Esophagus squamous epithelium (tissue), 5 donors: Measurements from ENCODE around the gene ENOX1. TPM values are rescaled to one million over a fixed set of nuclear protein-coding genes. Genes with fewer than 3 reads are reported as not detected.

Source experiments
- DNase-seq: peaks from one replicate; lab custom pipeline; 2025; lab: John Stamatoyannopoulos, UW
- H3K27ac ChIP-seq, 4 donors: fragments of 200-600 bp; sonication (generic); one replicate each; pipeline ENCODE4 v1.5.1; 2016 to 2019; ENCODE audit warnings: mild to moderate bottlenecking in 1 of 4
- H3K27me3 ChIP-seq, 4 donors: fragments of 200-600 bp; sonication (generic); 1 replicate in 3 of 4; 2 replicates in 1 of 4; pipeline versions ENCODE4 v1.5.1 to v1.6.0; 2017 to 2021; ENCODE audit warnings: antibody characterized with exemption in 1 of 4
- H3K36me3 ChIP-seq, 3 donors: fragments of 200-600 bp; sonication (generic); one replicate each; pipeline ENCODE4 v1.5.1; 2016 to 2019
- H3K4me1 ChIP-seq, 3 donors: fragments of 200-600 bp; sonication (generic); one replicate each; pipeline ENCODE4 v1.5.1; 2017 to 2019
- H3K4me3 ChIP-seq, 4 donors: fragments of 200-600 bp; sonication (generic); 1 replicate in 3 of 4; 2 replicates in 1 of 4; pipeline ENCODE4 v1.5.1; 2016 to 2019; ENCODE audit warnings: mild to moderate bottlenecking in 2 of 4, moderate library complexity in 1 of 4
- H3K9me3 ChIP-seq, 3 donors: fragments of 200-600 bp; sonication (generic); one replicate each; pipeline ENCODE4 v1.5.1; 2016 to 2019
- POLR2A ChIP-seq, 4 donors: fragments of 450-650 bp; IDR thresholded peaks; one replicate each; pipeline ENCODE4 v1.6.1; 2017; ENCODE audit warnings: antibody characterized with exemption in 4 of 4, mild to moderate bottlenecking in 4 of 4, moderate library complexity in 3 of 4
- WGBS, 2 donors: methylation state at CpG; one replicate each; pipeline ENCODE4 v1.1.5; 2018; 5-methylcytosine and 5-hydroxymethylcytosine counted together
- intact Hi-C: fragments of 100-400 bp; cut with DNase I; formaldehyde crosslinking; loops from one replicate; pipeline ENCODE4 v1.15.0; 2022
- total RNA-seq, 4 donors: library from RNA; depleted of rRNA; stranded (reverse); fragments of >200 nt; gene quantifications; one replicate each; pipeline ENCODE4 v1.1.0, GENCODE V29; 2016
- TF ChIP-seq, protein P1 (sequence below), 6 experiments: fragments of 450-650 bp in 4 of 6; fragments of 200-600 bp in 2 of 6; sonication (generic) in 2 of 6; IDR thresholded peaks; one replicate each; pipeline ENCODE4 v1.5.1; 2016 to 2019; ENCODE audit warnings: antibody characterized with exemption in 6 of 6, mild to moderate bottlenecking in 4 of 6, moderate library complexity in 4 of 6
- donor health status: DM: yes; HTN: yes; CAD: no.

Gene ENOX1
- total RNA-seq, 4 donors from 2014 or later: 0.48 to 0.76 TPM; not detected in 2

DNA sequence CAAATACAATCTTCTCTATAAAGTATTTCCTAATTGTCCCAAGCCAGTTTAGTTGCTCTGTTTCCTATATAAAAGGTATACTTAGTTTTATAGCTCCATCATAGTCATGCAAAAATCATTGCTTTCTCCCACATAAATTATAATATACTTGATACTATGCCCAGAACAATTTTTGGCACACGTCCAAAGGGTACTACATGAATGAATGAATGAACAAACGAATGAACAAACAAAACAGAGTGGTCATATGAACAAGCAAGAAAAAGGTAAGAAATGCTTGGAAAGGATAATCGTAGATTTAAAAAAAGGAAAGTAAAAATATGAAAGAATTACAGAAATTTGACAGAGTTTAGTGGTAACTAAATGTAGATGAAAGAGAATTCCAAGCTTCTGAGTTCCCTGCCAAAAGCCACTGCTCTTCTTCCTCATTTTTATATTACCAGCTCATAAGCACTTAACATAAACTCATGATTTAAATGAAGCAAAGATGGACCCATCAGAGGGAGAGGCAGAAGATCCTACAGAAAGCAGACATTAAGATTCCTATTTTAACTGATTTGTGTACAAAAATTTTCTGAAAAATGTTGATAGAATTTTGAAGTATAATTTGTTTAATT, 123.2 kb downstream of the ENOX1 start:
- H3K4me1 ChIP-seq: peaks cover 0 to 10% (median 4%) of the 10 kb centered on the region in 3 donors
- WGBS, 2 donors: 49 to 52% methylated on average over 3 of the region's 3 CpGs
- H3K27ac ChIP-seq: no peak overlapping the region
- no peaks in the 10 kb centered on the region for H3K36me3 ChIP-seq
- intact Hi-C loops: no loop called here
- no peaks in the 10 kb centered on the region for H3K27me3 ChIP-seq
- DNase-seq: no peak
- H3K4me3 ChIP-seq: no peak overlapping the region
- TF ChIP-seq, protein P1, sequence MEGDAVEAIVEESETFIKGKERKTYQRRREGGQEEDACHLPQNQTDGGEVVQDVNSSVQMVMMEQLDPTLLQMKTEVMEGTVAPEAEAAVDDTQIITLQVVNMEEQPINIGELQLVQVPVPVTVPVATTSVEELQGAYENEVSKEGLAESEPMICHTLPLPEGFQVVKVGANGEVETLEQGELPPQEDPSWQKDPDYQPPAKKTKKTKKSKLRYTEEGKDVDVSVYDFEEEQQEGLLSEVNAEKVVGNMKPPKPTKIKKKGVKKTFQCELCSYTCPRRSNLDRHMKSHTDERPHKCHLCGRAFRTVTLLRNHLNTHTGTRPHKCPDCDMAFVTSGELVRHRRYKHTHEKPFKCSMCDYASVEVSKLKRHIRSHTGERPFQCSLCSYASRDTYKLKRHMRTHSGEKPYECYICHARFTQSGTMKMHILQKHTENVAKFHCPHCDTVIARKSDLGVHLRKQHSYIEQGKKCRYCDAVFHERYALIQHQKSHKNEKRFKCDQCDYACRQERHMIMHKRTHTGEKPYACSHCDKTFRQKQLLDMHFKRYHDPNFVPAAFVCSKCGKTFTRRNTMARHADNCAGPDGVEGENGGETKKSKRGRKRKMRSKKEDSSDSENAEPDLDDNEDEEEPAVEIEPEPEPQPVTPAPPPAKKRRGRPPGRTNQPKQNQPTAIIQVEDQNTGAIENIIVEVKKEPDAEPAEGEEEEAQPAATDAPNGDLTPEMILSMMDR (IDR thresholded peaks at IDR 0.05): no peak
- TF ChIP-seq POLR2A (IDR thresholded peaks at IDR 0.05): no peak
- no peaks in the 10 kb centered on the region for H3K9me3 ChIP-seq

DNA sequence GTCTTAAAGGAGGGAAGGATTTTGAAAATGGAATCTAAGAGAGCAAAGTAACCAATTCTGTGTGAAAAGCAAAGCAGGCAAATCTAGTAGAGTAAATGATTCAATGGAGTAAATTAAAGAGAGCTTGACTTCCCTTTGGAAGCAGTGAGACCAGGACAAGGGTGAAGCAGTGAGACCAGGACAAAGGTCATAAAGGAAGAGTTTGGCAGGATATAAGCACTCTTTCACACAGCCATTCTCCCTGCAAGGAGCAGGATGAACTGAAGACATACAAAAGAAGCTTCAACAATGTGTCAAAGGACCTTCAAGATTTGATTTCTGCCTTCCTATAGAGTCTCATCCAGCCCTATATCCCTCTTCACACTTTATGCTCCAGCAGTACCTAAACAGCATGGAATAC, 123.8 kb downstream of the ENOX1 start:
- peaks cover 0 to 10% (median 4%) of the 10 kb centered on the region in 3 donors for H3K4me1 ChIP-seq
- no peaks in the 10 kb centered on the region for H3K9me3 ChIP-seq
- intact Hi-C loops: no loop called here
- H3K4me3 ChIP-seq: no peak overlapping the region
- no peak for TF ChIP-seq POLR2A (IDR thresholded peaks at IDR 0.05)
- TF ChIP-seq, protein P1 (IDR thresholded peaks at IDR 0.05): no peak
- no peak for DNase-seq
- no peak overlapping the region for H3K27ac ChIP-seq
- no peaks in the 10 kb centered on the region for H3K36me3 ChIP-seq
- no peaks in the 10 kb centered on the region for H3K27me3 ChIP-seq

DNA sequence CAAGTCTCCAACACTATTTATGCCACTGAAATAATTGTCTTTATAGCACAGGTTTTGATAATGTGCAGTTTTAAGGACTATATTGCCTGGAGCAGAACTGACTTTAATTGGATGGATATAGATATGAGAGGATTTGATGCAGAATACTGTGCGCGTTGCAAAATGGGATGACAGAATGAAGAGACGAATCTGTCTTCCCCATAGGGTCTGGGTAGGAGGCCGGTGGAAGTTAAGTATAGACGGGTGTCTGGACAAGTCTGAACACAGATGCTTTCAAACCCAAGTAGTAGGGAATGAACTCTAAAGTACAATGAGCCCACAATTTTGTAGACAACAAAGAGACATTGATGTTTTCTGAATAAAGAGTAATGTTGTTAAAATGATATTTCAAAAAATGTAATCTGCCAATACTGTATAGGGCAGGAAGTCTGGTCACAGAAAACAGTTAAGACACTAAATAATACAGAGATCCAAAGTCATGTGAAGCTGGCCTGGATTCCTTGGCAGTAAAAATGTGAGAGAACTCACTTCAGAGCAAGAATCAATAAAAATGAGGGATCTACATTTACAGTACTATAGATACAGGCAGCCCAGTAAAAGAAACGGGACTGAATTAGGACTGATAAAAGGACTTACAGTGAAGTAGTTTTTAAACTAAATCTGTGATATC, 125.5 kb downstream of the ENOX1 start:
- intact Hi-C loops: no loop called here
- no peaks in the 10 kb centered on the region for H3K36me3 ChIP-seq
- no peaks in the 10 kb centered on the region for H3K27me3 ChIP-seq
- no peak overlapping the region for H3K27ac ChIP-seq
- DNase-seq: no peak
- peaks cover 0 to 10% (median 4%) of the 10 kb centered on the region in 3 donors for H3K4me1 ChIP-seq
- H3K4me3 ChIP-seq: no peak overlapping the region
- 65 to 69% methylated on average over 6 of the region's 6 CpGs for WGBS, 2 donors
- no peaks in the 10 kb centered on the region for H3K9me3 ChIP-seq
- TF ChIP-seq POLR2A (IDR thresholded peaks at IDR 0.05): no peak
- TF ChIP-seq, protein P1 (IDR thresholded peaks at IDR 0.05): no peak

DNA sequence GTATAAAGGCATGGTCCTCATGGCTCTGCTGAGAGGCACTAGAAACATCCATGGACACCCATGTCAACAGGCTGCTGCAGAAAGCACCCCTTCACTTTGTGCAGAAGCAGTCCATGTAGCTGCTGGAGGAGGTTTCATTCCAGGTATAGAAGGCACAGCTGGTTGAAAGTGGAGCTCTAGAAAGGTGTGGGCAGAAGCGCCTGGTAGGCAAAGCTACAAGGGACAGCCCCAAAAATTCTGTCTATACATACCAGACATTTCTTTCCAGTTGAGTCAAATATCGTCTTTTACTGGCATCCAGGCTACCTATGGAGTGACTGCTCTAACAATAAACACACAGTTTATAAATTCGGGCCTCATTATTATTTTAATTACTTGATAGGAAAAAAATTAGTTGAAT, 129.3 kb downstream of the ENOX1 start:
- no peak for DNase-seq
- WGBS, 2 donors: 74 to 86% methylated on average over 3 of the region's 3 CpGs
- Histone ChIP-seq H3K9me3 (no peaks in the 10 kb centered on the region), H3K27ac (no peak overlapping the region), H3K36me3 (no peaks in the 10 kb centered on the region), H3K27me3 (no peaks in the 10 kb centered on the region), H3K4me3 (no peak overlapping the region), H3K4me1 (no peaks in the 10 kb centered on the region)
- intact Hi-C loops: no loop called here
- TF ChIP-seq POLR2A (IDR thresholded peaks at IDR 0.05): no peak
- TF ChIP-seq, protein P1 (IDR thresholded peaks at IDR 0.05): no peak

DNA sequence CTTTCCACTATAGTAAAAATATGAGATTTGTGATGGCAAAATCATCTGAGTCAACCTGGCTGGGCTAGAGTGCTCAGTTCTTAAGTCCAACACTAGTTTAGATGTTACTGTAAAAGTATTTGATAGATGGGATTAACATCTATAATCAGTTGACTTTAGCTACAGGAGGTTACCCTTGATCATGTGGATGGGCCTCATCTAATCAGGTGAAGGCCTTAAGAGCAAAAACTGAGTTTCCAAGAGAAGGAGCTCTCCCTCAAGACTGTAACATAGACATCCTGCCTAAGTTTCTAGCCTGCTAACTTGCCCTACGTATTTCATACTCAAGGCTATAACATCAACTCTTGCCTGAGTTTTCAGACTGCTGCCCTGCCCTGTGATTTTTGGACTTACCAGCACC, 132.8 kb downstream of the ENOX1 start:
- H3K36me3 ChIP-seq: no peaks in the 10 kb centered on the region
- H3K4me3 ChIP-seq: no peak overlapping the region
- TF ChIP-seq, protein P1 (IDR thresholded peaks at IDR 0.05): no peak
- no peak for TF ChIP-seq POLR2A (IDR thresholded peaks at IDR 0.05)
- WGBS, 2 donors: 50 to 85% methylated on average over 1 of the region's 1 CpG
- no peak for DNase-seq
- no peak overlapping the region for H3K27ac ChIP-seq
- intact Hi-C loops: no loop called here
- H3K4me1 ChIP-seq: no peaks in the 10 kb centered on the region
- H3K9me3 ChIP-seq: no peaks in the 10 kb centered on the region
- no peaks in the 10 kb centered on the region for H3K27me3 ChIP-seq
